Stimulated activated CD8-positive, alpha-beta memory T cell treated with anti-CD3 and anti-CD28 coated beads, Interleukin-4, amount 100 ng/mL, for 24 hours (primary cell): ENCODE results near the gene C14orf132.
A peak's percentile ranks its signal among the peaks of the same experiment; 100 is the strongest.

ENCODE experiments used
- DNase-seq: peaks from one replicate; pipeline ENCODE4 v3.0.0-alpha.2; 2020; ENCODE audit warnings: low read depth

Gene C14orf132

DNA sequence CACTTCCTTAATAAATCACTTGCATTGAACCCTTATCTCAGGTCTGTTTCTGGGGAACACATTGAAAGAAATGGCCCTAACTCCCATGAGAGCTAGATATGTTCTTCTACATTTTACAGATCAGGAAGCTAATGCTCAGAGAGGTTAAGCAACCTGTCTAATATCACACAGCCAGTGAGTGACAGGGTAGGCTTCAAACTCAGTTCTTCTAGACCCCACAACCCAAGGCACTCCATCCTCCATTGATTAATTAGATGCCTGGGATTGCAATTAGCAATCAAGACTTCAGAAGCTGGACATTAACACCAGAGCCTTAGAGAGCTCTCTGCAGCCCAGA is 59.8 kb downstream of the C14orf132 start:
- DNase-seq, result no peak

DNA sequence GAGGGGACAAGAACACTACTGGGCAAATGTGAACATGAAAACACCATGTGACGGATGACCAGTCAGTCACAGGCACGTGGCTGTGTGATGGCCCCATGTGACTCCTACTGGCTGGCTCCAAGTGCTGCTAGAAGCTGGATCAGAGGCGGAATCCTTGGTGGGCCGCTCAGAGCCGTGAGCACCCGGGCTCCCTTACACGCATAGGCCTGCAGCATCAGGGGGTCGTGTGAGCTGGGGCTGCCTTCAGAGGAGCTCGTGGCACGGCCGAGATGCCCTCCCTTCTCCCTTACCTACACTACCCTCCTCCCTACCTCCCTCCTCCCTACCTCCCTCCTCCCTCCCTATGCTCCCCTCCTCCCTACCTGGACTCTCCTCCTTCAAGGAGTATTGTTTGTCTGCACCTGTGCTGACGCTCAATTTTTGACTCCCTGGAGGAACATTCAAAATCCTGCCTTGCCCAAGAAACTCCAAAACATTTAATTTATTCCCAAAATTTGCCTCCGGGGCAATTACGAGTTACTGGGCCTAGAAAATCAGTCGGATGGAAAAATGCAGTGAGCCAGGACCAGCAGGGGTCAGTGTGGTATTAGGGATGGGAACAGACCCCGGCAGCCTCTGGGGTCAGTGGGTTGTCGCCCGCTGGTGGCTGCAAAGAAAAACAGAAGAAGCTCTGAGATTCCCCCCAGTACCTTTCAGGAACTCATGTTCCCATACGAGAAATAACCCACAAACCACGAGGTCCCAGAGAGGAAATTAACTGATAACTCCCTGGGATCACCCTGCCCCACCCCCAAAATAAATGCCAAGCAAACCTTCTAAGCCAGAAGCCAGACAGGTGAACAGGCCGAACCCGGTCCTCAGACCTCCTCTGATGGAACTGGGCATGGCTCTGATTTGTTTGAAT is 61.3 kb downstream of the C14orf132 start:
- DNase-seq, result peak; percentile 45

DNA sequence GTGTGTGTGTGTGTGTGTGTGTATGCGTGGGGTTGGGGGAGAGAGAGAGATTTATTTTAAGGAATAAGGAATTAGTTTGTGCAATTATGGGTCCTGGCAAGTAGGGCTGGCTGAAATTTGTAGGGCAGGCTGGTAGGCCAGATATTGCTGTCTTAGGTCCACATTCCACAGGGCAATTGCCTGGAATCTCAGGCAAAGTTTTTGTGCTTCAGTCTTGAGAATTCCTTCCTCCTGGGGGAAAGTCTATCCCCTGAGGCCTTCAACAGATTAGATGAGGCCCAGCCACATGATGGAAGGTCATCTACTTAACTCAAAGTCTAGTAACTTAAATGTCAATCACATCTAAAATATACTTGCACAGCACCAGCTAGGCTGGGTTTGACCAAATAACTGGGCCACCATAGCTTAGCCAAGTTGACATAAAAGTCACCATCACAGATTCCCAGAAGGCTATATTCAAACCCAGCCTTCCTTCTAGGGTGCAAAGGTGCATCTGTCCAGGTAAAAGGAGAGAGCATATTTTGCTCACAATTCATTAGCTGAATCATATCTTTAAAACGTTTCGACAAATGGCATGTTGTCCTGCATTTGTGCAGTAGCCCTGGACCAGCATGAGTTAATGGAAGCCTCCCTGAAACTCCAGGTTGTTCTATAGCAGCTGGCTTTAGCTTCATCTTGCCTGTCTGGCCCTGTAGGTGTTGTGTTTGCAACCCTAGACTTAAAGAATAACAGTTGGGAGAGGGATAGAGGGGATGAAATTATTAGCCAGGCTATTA is 63.1 kb downstream of the C14orf132 start:
- no peak for DNase-seq

DNA sequence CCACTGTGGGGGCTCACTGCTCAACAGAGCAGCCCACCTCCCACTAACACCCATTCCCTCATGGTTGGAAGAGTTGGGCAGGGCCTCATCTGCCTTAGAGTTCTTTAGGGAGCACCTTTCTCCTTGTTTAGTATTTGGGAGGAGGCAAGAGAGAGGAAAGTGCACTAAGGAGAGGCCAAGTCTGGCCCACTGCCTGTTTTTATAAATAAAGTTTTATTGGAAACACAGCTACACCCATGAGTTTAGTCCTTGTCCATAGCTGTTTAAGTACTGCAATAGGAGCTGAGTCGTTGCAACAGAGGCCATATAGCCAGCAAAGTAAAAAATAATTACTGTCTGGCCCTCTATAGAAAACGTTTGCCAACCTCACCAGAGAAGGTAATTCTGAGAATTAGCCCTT is 63.9 kb downstream of the C14orf132 start:
- DNase-seq, result no peak

DNA sequence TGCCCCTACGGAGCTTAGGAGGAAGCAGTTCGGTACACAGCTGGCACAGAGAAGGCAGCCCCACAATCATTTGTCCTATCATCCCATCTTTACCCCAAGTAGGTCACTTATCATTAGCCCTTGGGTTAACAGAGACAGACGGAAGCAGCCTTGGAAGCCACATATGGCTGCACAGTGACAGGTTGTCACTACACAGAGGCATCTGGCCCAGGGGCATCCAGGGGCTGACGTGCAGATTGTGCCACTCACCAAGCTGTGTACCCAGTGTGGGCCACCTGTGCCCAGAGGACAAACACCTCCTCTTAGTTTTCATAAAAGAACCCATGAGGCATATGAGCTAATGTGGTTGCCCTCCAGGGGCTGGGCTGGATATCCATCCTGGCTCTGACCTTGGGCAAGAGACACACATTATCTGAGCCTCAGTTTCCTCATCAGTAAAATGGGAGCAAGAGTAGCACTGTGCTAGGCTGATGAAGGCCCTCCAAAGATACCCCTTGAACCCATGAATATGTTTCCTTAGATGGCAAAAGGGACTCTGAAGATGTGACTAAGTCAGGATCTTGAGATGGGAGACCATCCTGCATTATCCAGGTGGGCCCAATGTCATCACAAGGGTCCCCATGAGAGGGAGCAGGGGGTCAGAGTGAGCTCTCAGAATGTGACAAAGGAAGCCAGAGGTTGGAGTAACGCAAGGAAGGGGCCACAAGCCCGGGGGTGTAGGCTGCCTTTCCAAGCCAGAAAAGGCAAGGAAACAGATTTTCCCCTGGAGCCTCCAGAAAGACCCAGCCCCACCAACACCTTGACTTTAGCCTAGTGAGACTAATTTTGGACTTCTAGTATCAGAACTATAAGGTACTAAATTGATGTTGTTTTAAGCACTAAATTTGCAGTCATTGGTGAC is 64.6 kb downstream of the C14orf132 start:
- DNase-seq, result no peak

DNA sequence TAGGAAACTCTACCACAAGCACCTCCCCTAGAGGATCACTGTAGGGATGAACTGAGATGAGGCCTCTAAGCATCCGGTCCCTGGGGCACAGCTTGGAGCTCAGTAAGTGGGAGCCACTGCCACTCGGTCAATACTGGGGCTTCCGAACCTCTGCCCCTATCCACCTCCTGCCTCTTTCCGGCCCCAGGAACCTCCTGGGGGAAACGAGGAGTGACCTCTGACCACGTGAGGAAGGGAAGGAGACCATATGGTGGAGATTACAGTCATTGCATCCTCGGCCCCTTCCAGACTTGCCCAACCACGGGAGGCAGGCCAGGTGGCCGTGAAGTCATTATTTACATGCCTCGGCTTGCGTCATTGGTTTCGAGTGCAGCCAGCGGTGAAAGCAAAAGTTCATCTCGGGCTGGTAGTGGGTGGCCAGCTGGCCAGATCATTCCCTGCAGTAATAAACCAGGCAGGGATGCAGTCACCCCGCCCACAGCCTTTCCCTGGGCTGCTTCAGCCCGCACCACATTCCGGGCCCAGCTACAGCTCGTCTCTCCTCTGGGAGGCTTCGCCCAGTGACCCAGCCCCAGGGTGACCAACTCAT is 65.4 kb downstream of the C14orf132 start:
- DNase-seq, result no peak

DNA sequence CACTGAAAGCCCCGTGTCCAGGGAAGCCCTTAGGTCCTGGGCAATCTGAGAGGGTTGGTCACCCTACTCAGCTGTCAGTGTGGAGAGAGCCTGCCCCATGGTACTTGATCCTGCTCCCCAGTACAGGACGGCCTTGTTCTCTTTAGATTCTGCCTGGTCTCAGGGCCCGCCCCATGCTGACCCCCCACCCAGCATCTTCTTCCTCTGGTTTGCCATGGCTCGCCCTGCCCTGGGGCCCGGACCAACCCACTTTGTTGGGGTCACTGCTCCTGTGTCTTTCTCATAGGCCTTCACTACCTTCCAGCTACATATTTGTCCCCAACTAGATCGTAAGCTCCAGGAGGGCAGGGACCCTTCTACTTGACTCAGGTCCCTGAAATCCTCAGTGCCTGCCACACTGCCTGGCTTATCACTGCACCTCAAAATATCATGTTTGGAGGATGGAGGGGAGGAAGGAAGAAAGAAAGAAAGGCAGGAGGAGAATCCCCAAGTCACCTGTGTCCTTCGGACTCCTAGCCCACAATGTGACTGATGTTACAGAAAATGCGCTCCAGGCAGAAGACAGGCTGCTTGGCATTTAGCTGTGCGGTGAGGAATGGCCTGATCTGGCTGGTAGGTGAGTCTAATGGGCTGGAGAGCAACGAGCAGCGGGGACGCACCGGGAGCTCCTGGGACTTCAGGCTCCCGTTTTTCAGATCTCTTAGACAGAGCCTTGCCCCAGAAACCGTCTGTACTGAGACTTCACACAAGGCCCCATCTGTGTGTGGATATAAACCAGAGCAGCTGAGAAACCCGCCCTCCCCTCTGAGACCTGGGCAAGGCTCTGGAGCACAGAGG is 66.1 kb downstream of the C14orf132 start:
- no peak for DNase-seq

DNA sequence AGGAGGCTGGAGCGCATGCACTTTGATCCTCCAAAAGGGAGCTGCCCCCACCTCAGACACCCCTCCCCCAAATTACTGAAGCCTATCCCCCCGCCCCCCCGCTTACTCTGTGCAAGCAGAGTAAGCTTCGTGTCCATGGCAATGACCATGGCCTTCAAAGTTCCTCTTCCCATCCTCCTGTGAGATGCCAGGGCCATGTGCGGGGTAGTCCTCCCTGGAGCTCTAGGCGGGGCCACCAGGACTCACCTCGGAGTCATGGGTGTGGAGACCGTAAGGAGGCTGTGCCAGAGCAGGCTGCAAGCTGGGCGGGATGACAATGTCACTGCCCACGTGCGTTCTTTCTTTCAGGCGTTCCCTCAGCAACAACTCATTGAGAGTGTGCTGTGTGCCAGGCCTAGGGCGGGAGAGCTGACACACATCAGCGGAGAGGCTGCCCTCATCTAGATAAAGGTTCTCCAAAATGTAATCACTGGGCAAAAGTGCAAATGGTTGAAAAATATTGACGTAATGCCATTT is 66.8 kb downstream of the C14orf132 start:
- no peak for DNase-seq

DNA sequence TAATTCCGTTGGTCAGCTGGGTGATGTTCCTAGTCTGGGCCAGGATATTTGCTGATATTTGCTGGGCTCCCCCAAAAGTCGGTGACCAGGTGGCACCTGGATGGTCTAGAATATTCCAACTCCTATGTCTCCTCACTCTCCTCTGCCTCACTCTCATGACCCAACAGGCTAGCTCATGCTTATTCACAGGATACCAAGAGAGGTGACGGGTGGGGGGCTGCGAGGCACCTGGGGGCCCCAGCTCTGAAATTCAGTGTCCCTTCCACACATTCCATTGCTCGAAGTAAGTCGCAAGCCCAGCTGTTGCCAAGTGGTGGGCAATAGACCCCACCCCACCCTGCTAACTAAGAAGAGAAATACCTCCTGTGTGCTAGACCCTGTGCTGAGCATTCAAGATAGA is 67.7 kb downstream of the C14orf132 start:
- DNase-seq, result no peak

DNA sequence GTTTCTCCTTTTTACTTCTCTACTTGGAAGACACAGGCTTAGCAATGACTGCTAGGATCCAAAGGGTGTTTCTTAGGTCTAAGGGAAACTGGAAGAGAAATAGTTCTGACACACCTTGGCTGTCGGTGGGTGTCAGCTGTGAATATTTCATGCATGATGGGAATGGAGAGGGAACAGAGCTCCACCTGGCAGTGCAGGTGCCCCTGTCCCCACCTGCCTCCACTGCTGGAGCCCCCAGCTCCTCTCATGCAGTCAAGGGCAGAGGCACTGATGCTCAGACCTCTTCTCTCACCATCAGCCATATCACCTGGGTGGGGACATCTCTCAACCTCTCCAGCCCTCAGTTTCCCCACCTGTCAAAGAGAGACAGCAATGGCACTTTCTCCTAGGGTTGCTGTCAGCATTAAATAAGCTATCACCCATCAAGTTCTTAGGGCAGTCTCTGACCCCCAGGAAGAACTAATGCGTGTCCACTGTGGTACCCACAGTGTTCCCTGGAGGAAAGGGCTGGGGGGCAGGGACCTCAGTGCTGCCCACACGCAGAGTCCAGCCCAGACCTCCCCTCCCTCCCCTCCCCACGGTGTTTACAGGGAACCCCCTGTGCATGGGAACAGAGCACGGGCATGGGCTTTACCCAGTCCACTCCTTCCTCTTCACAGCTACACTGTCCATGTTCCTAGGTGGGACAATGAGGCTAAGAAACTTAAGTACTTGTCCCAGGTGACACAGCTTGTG is 69.1 kb downstream of the C14orf132 start:
- DNase-seq, result no peak

DNA sequence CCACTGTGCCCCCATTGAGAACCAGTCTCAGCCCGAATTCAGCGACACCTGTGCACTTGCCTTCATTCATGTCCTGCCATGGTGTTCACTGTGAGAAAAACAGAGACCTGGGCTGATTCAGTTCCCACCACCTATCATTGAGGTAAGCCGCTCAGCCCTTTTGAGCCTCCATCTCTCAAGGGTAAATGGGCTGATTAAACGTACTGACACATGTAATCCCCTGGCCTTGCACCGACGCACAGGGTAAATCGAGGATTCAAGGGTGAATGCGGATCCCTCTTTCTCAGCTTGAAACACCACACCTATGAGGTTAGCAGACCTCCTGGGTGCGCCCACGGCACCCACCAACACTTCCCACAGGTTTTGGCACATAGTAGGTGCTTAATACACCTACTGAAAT is 69.7 kb downstream of the C14orf132 start:
- DNase-seq, result no peak

DNA sequence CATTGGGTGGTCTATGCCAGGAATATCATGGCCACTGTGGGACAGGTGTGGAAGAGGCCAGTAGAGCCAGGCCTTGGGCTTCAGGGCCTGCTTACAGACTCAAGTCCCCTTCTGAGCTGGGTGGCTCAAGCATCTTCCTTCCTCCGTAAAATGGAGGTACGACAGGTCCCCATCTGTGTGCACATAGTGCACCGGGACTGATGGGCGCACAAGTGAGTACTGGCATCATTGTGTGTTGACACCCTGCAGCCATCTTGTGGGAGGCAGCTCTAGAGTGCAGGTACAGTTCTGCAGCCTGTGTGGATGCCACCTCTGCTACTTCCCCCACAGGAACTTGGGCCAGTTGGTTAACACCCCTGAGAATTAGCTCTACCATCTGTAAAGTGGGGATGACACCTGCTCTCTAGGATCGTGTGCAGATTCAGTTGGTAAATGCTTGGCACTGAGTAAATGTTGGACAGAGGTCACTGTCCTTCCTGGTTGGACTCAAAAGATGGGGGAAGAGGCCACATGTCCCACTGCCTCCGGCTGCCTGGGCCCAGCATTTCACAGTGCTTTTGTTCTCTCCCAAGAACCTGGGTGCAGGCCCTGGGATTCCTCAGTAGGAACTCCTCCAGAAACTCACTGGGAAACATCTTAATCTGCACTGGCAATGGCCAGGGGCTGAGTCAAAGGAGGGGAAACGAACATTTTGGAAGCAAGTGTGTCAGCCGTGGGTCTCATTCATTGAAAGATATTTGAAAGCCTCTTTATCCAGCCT is 70.6 kb downstream of the C14orf132 start:
- DNase-seq, result no peak

DNA sequence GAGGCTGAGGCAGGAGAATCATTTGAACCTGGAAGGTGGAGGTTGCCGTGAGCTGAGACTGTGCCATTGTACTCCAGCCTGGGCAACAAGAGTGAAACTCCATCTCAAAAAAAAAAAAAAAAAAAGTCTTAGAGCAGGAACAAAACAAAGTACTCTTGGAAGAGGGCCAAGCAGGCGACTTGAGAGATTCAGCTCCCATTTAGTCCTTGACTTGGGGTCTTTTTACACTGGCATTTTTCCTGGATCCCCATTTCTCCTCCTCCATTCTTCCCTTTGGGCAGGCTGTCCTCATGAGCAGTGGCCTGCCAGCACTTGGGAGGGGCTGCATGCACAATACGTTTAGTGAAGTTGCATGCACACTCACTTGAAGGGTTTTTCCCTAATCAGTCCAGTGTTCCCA is 72.9 kb downstream of the C14orf132 start:
- no peak for DNase-seq

DNA sequence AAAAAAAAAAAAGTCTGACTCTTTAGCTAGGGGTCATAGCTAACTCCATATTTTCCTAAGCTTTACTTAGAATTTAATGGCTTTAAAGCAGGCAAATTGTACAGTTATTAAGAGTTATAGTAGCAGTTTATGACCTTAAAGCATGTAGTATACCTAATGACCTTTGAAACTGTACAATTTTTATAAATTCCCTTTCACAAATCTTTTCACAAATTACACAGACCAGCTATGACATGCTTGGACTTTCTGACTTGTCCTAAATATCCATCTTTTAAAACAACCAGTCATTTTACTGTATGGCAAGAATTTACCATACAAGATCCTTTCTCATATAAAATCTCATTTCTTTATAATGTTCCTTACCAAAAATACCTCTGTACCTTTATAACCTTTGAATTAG is 74.8 kb downstream of the C14orf132 start:
- no peak for DNase-seq

DNA sequence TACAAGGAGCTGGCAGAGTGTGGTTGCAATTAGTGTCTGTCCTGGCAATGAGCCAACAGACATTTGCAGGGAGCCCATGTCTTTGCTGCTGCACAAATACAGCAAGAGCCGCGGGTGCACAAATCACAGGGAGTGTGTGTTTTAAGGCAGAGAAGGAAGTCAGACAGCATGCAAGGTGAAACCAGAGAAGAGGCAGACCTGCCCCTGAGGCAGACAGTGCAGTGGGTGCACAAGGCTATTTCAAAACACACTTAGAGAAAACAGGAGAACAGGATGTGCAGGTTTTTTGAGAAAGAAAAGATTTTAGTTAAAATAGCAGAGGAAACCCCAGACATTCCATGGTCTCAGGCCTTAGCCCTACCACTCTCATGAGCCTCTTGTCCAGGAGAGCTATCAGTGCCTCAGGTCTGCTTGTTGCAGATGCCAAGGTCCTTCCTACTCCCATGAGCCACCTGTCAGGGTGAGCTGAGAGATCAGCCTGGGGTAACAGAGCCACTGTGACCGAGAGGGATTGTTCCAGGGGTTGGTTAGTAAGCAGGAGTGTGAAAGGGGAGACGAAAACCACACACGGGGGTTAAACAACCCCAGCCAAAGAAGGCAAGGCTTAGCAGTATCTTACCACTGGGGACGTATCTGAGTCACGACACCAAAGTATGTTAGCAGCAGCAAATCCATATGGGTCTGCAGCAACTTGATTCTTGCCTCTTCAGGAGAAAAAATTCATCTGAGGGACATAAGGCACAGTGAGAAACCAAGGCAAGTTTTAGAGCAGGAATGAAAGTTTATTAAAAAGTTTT is 78.1 kb downstream of the C14orf132 start:
- DNase-seq, result no peak

DNA sequence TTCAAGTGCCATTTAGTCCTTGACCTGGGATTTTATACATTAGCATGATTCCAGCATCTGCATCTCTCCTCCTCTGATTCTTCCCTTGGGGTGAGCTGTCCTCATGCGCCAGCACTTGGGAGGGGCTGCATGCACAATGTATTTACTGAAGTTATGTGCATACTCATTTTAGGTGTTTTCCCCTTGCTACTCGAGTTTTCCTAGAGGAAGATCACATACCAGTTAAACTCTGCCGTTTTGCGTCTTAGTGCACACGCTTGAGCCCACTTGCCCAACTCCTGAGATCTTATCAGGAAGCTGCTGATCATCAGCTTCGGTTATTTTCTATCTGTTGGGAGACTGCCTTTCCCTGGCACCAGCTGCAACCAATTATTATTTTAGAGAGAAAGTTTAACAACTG is 78.8 kb downstream of the C14orf132 start:
- DNase-seq, result no peak

DNA sequence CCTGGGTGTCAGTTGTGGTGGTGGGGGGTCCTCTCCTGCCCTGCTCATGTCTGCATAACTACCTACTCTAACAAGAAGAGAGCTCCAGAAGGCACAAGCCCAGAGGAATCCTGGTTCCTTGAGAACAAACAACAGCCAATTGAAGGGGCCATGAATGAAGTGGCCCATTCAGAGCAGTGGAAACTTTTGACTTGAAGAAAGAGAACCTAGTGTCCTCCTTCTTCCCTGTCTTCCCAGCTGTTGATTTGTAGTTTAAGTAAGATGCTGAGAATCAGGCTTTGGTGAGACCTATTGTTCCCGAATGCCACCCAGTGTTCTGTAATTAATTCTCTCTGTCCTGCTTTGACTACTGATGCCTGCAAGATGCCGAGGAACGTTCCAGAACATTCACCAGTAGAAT is 79.2 kb downstream of the C14orf132 start:
- no peak for DNase-seq

DNA sequence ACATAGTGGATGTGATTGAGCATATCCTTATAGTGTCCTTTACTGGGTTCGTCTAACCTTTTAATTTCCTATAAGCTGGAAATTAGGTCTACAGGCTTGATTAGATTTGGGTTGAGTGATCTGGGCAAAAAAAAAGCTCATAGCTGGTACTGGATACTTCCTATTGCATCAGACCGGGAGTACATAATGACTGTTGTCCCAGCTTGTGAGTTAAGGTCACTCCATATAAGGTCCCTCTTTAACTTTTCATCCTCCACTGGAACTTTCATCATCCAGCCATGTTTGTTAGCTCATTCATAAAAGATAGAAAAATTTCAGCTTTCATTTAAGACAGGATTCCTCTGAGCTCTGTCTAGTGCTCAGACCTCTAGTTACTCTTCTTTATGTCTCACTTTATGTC is 80.8 kb downstream of the C14orf132 start:
- DNase-seq, result no peak

DNA sequence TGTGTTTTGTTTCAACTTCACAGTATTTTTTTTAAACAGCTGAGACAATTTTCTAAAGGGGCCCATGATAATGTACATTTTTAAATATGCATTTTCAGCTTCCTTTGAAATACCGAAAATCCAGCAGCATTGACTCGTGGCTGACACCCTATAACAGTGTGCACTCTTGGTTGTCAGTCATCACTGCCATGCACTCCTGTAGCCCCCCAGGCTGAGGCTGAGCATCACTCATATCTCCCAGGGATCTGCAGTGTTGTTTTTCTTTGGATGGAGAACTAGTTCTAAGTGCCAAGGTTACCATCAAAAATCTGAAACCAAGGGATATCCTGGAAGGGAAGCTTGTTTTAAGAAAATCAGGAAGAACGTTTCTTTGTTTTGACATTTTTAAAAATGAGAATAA is 81.2 kb downstream of the C14orf132 start:
- DNase-seq, result no peak
